ENCODE results near the gene GPHN. TPM values are rescaled to one million over a fixed set of nuclear protein-coding genes. Genes with fewer than 3 reads are reported as not detected.

GPHN gene
- total RNA-seq, 1 experiment from 2014 or later = 23.4 TPM

DNA sequence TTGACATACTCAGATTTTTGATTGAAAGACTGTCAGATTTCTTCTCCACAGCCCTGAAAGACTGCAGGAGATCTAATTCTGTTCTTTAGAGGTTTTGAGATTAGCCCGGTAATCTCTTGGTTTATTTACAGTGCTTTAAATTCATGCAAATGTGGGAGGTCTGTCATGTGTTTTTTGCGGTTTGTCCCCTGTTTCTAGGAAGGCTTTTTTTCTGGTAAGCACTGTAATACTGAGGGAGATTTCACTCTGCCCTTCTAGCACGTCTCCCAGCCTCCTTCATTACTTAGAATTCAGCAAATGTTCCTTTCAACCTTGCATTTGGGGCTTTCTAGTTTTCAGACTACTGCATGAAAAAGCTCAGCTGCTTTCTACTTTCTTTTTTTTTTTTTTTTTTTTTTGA, 31.1 kb downstream of the GPHN start:
- H3K9me2 ChIP-seq (replicated peaks; ENCODE audit: low read length) = no peaks in the 10 kb centered on the region
- H3K4me2 ChIP-seq (ENCODE audit: low read length) = no peak overlapping the region
- no peaks in the 10 kb centered on the region for H3K4me1 ChIP-seq (ENCODE audit: insufficient read depth, low read length)
- no peak for TF ChIP-seq EZH2phosphoT487 (IDR thresholded peaks at IDR 0.05; ENCODE audit: borderline replicate concordance, low read length)
- TF ChIP-seq, protein P1, sequence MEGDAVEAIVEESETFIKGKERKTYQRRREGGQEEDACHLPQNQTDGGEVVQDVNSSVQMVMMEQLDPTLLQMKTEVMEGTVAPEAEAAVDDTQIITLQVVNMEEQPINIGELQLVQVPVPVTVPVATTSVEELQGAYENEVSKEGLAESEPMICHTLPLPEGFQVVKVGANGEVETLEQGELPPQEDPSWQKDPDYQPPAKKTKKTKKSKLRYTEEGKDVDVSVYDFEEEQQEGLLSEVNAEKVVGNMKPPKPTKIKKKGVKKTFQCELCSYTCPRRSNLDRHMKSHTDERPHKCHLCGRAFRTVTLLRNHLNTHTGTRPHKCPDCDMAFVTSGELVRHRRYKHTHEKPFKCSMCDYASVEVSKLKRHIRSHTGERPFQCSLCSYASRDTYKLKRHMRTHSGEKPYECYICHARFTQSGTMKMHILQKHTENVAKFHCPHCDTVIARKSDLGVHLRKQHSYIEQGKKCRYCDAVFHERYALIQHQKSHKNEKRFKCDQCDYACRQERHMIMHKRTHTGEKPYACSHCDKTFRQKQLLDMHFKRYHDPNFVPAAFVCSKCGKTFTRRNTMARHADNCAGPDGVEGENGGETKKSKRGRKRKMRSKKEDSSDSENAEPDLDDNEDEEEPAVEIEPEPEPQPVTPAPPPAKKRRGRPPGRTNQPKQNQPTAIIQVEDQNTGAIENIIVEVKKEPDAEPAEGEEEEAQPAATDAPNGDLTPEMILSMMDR (conservative IDR thresholded peaks at IDR 0.05; ENCODE audit: low read depth, low read length) = no peak
- no peak for TF ChIP-seq EZH2 (IDR thresholded peaks at IDR 0.05; ENCODE audit: low read length, unreplicated experiment)
- H3K27me3 ChIP-seq (ENCODE audit: low read length) = no peaks in the 10 kb centered on the region
- no TSS peak for BruUV-seq (replicated peaks)
- CTCF ChIA-PET = no interaction called here
- no peaks in the 10 kb centered on the region for H3F3A ChIP-seq (ENCODE audit: low read length, unreplicated experiment)
- H3K36me3 ChIP-seq (ENCODE audit: low read depth, low read length) = no peaks in the 10 kb centered on the region
- intact Hi-C loops (cut with micrococcal nuclease) = no loop called here
- POLR2A ChIA-PET (ENCODE audit: unreplicated experiment) = no interaction called here
- H2AFZ ChIP-seq (ENCODE audit: low read length) = no peak overlapping the region
- H3K9me3 ChIP-seq (ENCODE audit: low read length) = no peaks in the 10 kb centered on the region
- H3K79me2 ChIP-seq (ENCODE audit: low read length) = peaks cover 95% of the 10 kb centered on the region
- no peak overlapping the region for H3K4me3 ChIP-seq (ENCODE audit: low read length)
- H3K27ac ChIP-seq (ENCODE audit: low read length) = no peak overlapping the region
- H3K9ac ChIP-seq (ENCODE audit: low read length) = no peak overlapping the region
- ATAC-seq (no peak), DNase-seq (no peak)
- peaks cover 9% of the 10 kb centered on the region; the same call in 1 of the 2 replicates for H4K20me1 ChIP-seq (ENCODE audit: low read length)

DNA sequence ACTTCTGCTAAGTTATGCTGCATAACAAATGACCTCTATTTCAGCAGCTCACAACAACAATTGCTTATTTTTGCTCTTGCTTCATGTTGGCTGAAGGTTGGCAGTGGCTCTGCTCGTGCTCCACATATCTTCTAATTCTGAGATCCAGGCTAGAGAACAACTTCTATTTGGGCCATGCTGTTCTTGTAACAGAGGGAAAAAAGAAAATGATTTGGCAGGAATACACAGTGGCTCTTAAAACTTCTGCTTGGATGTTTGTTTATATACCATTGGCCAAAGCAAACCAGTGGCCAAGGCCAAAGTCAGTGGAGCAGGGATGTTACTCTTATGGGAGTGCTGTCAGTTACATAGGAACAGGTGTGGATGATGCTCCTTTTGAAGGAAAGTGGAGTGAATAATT, 32.1 kb downstream of the GPHN start:
- intact Hi-C loops (cut with micrococcal nuclease) = no loop called here
- H3K27ac ChIP-seq (ENCODE audit: low read length) = no peak overlapping the region
- H3K36me3 ChIP-seq (ENCODE audit: low read depth, low read length) = no peaks in the 10 kb centered on the region
- no peak overlapping the region for H3K4me2 ChIP-seq (ENCODE audit: low read length)
- TF ChIP-seq EZH2phosphoT487 (IDR thresholded peaks at IDR 0.05; ENCODE audit: borderline replicate concordance, low read length) = no peak
- no peak for TF ChIP-seq EZH2 (IDR thresholded peaks at IDR 0.05; ENCODE audit: low read length, unreplicated experiment)
- TF ChIP-seq, protein P1 (conservative IDR thresholded peaks at IDR 0.05; ENCODE audit: low read depth, low read length) = no peak
- H3F3A ChIP-seq (ENCODE audit: low read length, unreplicated experiment) = no peaks in the 10 kb centered on the region
- DNase-seq (no peak), ATAC-seq (no peak)
- no peaks in the 10 kb centered on the region for H3K9me3 ChIP-seq (ENCODE audit: low read length)
- BruUV-seq (replicated peaks) = no TSS peak
- CTCF ChIA-PET = no interaction called here
- no peaks in the 10 kb centered on the region for H3K27me3 ChIP-seq (ENCODE audit: low read length)
- no peaks in the 10 kb centered on the region for H3K4me1 ChIP-seq (ENCODE audit: insufficient read depth, low read length)
- peaks cover 9% of the 10 kb centered on the region; the same call in 1 of the 2 replicates for H4K20me1 ChIP-seq (ENCODE audit: low read length)
- H3K9ac ChIP-seq (ENCODE audit: low read length) = no peak overlapping the region
- H3K4me3 ChIP-seq (ENCODE audit: low read length) = no peak overlapping the region
- no peak overlapping the region for H2AFZ ChIP-seq (ENCODE audit: low read length)
- H3K79me2 ChIP-seq (ENCODE audit: low read length) = peaks cover 85% of the 10 kb centered on the region
- no peaks in the 10 kb centered on the region for H3K9me2 ChIP-seq (replicated peaks; ENCODE audit: low read length)
- POLR2A ChIA-PET (ENCODE audit: unreplicated experiment) = no interaction called here

DNA sequence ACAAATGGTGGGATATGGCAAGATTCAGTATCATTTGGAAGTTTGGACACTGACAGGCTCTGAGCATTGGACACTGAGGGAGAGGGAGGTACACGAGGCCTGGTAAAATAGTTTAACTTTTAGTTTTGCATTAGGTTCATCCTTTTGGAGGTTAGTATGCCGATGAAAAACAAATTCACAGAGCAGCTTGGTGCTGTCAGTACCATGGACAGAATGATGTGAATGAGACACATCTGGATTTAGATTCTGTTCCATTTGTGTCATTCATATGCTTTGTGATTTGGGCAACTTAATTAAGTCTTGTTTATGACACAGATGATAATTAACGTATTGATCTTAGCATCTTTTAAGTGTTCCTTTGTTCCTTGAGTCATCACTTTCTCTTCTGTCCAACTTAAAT, 33.7 kb downstream of the GPHN start:
- CTCF ChIA-PET = no interaction called here
- BruUV-seq (replicated peaks) = no TSS peak
- peaks cover 71% of the 10 kb centered on the region for H3K79me2 ChIP-seq (ENCODE audit: low read length)
- no peaks in the 10 kb centered on the region for H3K36me3 ChIP-seq (ENCODE audit: low read depth, low read length)
- no peaks in the 10 kb centered on the region for H3F3A ChIP-seq (ENCODE audit: low read length, unreplicated experiment)
- H2AFZ ChIP-seq (ENCODE audit: low read length) = no peak overlapping the region
- intact Hi-C loops (cut with micrococcal nuclease) = no loop called here
- H3K4me3 ChIP-seq (ENCODE audit: low read length) = no peak overlapping the region
- no peaks in the 10 kb centered on the region for H3K4me1 ChIP-seq (ENCODE audit: insufficient read depth, low read length)
- no peaks in the 10 kb centered on the region for H3K9me2 ChIP-seq (replicated peaks; ENCODE audit: low read length)
- no peak for DNase-seq
- H4K20me1 ChIP-seq (ENCODE audit: low read length) = peaks cover 9% of the 10 kb centered on the region; the same call in 1 of the 2 replicates
- H3K9me3 ChIP-seq (ENCODE audit: low read length) = no peaks in the 10 kb centered on the region
- H3K4me2 ChIP-seq (ENCODE audit: low read length) = no peak overlapping the region
- TF ChIP-seq EZH2phosphoT487 (IDR thresholded peaks at IDR 0.05; ENCODE audit: borderline replicate concordance, low read length) = no peak
- TF ChIP-seq, protein P1 (conservative IDR thresholded peaks at IDR 0.05; ENCODE audit: low read depth, low read length) = no peak
- no peak for TF ChIP-seq EZH2 (IDR thresholded peaks at IDR 0.05; ENCODE audit: low read length, unreplicated experiment)
- H3K27me3 ChIP-seq (ENCODE audit: low read length) = no peaks in the 10 kb centered on the region
- no peak overlapping the region for H3K9ac ChIP-seq (ENCODE audit: low read length)
- no peak for ATAC-seq
- H3K27ac ChIP-seq (ENCODE audit: low read length) = no peak overlapping the region
- POLR2A ChIA-PET (ENCODE audit: unreplicated experiment) = no interaction called here

Measured in PC-3 (cell line).